Measurements from ENCODE around the gene GNAZ.

Gene GNAZ

GRCh38 chr22:23166841-23167616 lies 96.7 kb downstream of the GNAZ start:
- H3K4me3 ChIP-seq (ENCODE audit: low read depth, low read length): no peak overlapping the region
- TF ChIP-seq, protein P1, sequence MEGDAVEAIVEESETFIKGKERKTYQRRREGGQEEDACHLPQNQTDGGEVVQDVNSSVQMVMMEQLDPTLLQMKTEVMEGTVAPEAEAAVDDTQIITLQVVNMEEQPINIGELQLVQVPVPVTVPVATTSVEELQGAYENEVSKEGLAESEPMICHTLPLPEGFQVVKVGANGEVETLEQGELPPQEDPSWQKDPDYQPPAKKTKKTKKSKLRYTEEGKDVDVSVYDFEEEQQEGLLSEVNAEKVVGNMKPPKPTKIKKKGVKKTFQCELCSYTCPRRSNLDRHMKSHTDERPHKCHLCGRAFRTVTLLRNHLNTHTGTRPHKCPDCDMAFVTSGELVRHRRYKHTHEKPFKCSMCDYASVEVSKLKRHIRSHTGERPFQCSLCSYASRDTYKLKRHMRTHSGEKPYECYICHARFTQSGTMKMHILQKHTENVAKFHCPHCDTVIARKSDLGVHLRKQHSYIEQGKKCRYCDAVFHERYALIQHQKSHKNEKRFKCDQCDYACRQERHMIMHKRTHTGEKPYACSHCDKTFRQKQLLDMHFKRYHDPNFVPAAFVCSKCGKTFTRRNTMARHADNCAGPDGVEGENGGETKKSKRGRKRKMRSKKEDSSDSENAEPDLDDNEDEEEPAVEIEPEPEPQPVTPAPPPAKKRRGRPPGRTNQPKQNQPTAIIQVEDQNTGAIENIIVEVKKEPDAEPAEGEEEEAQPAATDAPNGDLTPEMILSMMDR (IDR thresholded peaks at IDR 0.05; ENCODE audit: low read depth, low read length, missing control alignments): no peak
- no peak for DNase-seq (ENCODE audit: low read depth)

GRCh38 chr22:23168391-23169042 lies 98.2 kb downstream of the GNAZ start:
- no peak for DNase-seq (ENCODE audit: low read depth)
- TF ChIP-seq, protein P1 (IDR thresholded peaks at IDR 0.05; ENCODE audit: low read depth, low read length, missing control alignments): no peak
- H3K4me3 ChIP-seq (ENCODE audit: low read depth, low read length): no peak overlapping the region

DNA sequence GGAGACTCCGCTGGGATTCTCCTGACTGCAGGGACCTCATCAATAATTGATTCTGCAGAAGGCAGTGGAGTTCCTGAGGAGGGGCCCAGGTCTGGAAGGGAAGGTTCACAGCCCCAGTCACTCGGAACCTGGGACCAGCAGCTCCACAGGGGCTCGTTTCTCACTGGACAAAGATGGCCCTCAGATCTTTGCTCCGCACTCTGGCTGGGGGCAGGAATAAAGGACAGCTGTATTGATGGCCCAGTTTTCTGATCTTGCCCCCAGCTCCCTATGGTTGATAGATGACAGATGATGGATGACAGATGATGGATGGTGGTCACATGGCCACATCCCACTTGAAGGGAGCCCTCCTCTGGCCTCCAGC lies 98.7 kb downstream of the GNAZ start:
- no peak overlapping the region for H3K4me3 ChIP-seq (ENCODE audit: low read depth, low read length)
- DNase-seq (ENCODE audit: low read depth): no peak
- TF ChIP-seq, protein P1 (IDR thresholded peaks at IDR 0.05; ENCODE audit: low read depth, low read length, missing control alignments): no peak

Data from GM12864 (cell line).